Stimulated activated CD4-positive, alpha-beta T cell treated with anti-CD3 and anti-CD28 coated beads, Interleukin-2, amount 100 ng/mL, for 4 hours (primary cell): ENCODE results near the gene HDAC7.
"Not testable (repeated sequence)": the region's sequence is repeated elsewhere in the genome, so short reads cannot be mapped to it uniquely, and the experiment has no call there.

Experiments
- DNase-seq: peaks from one replicate; pipeline ENCODE4 v3.0.0-alpha.2; 2020; ENCODE audit warnings: low read depth

The HDAC7 gene

GRCh38 chr12:47828976-47829482 lies 9.3 kb upstream of the HDAC7 start:
- DNase-seq: no peak

GRCh38 chr12:47828008-47828975 lies 8.6 kb upstream of the HDAC7 start:
- no peak for DNase-seq

- no peak for DNase-seq
These were observed 5.5 kb upstream of the HDAC7 start for GRCh38 chr12:47825173-47825639.

- DNase-seq: no peak
These were observed 4.9 kb upstream of the HDAC7 start for GRCh38 chr12:47824635-47825034.

GRCh38 chr12:47824198-47824597 lies 4.5 kb upstream of the HDAC7 start:
- DNase-seq: no peak

GRCh38 chr12:47823422-47824086 lies 3.9 kb upstream of the HDAC7 start:
- DNase-seq: no peak

GRCh38 chr12:47822863-47823262 lies 3.2 kb upstream of the HDAC7 start:
- no peak for DNase-seq

GRCh38 chr12:47822401-47822800 lies 2.7 kb upstream of the HDAC7 start:
- no peak for DNase-seq

GRCh38 chr12:47821346-47821706 lies 1.6 kb upstream of the HDAC7 start:
- DNase-seq: no peak

GRCh38 chr12:47820631-47821345 lies 1.1 kb upstream of the HDAC7 start:
- no peak for DNase-seq

- no peak for DNase-seq
These were observed 386 bp downstream of the HDAC7 start for GRCh38 chr12:47819138-47819895.

- DNase-seq: no peak
These were observed 1.1 kb downstream of the HDAC7 start for GRCh38 chr12:47818467-47819137.

GRCh38 chr12:47818007-47818376 lies 1.7 kb downstream of the HDAC7 start:
- no peak for DNase-seq

- no peak for DNase-seq
These were observed 2.3 kb downstream of the HDAC7 start for GRCh38 chr12:47817272-47818006.

GRCh38 chr12:47816403-47817271 lies 3.1 kb downstream of the HDAC7 start:
- no peak for DNase-seq

GRCh38 chr12:47815447-47815846 lies 4.3 kb downstream of the HDAC7 start:
- DNase-seq: not testable (repeated sequence)

- DNase-seq: no peak
These were observed 5.0 kb downstream of the HDAC7 start for GRCh38 chr12:47814539-47815170.

- no peak for DNase-seq
These were observed 6.0 kb downstream of the HDAC7 start for GRCh38 chr12:47813511-47814196.
